Osteoblast (primary cell): ENCODE data around the gene SEMA4F. TPM values are rescaled to one million over a fixed set of nuclear protein-coding genes. Genes with fewer than 3 reads are reported as not detected.

Source experiments
- DNase-seq: peaks from one replicate; pipeline ENCODE4 v3.0.0; 2011; ENCODE audit warnings: low spot score, mixed read lengths; ENCODE audit not compliant: insufficient read length; ENCODE audit errors: missing footprints
- H2AFZ ChIP-seq: 2 replicates; pipeline ENCODE4 v1.6.0; 2011; ENCODE audit warnings: mild to moderate bottlenecking, low read length
- H3K27ac ChIP-seq: 2 replicates; pipeline ENCODE4 v1.5.1; 2011; ENCODE audit warnings: mild to moderate bottlenecking, low read depth, low read length, moderate library complexity
- H3K27me3 ChIP-seq: 2 replicates; pipeline ENCODE4 v1.6.0; 2012; ENCODE audit warnings: mild to moderate bottlenecking, control low read depth, inconsistent platforms, low read length, moderate library complexity; ENCODE audit not compliant: insufficient read depth
- H3K36me3 ChIP-seq: 2 replicates; pipeline ENCODE4 v1.5.1; 2011; ENCODE audit warnings: mild to moderate bottlenecking, low read length, control low read depth, moderate library complexity; ENCODE audit not compliant: insufficient read depth
- H3K4me1 ChIP-seq: 2 replicates; pipeline ENCODE4 v1.5.1; 2011; ENCODE audit warnings: mild to moderate bottlenecking, low read length, control low read depth, moderate library complexity; ENCODE audit not compliant: insufficient read depth
- H3K4me2 ChIP-seq: 2 replicates; pipeline ENCODE4 v1.6.0; 2011; ENCODE audit warnings: mild to moderate bottlenecking, low read length; ENCODE audit not compliant: insufficient read depth
- H3K4me3 ChIP-seq: fragments of 200-600 bp; sonication (generic); 3 replicates; pipeline ENCODE4 v1.5.1; 2012; ENCODE audit warnings: mild to moderate bottlenecking, low read length, inconsistent platforms; ENCODE audit not compliant: insufficient read depth
- H3K79me2 ChIP-seq: 2 replicates; pipeline ENCODE4 v1.6.0; 2012; ENCODE audit warnings: mild to moderate bottlenecking, low read length, control low read depth, inconsistent platforms; ENCODE audit not compliant: insufficient read depth
- H3K9me3 ChIP-seq: 2 replicates; pipeline ENCODE4 v1.5.1; 2011; ENCODE audit warnings: low read depth, low read length, control low read depth
- H4K20me1 ChIP-seq: 2 replicates; pipeline ENCODE4 v1.6.0; 2012; ENCODE audit warnings: mild to moderate bottlenecking, low read length, control low read depth; ENCODE audit not compliant: insufficient read depth
- total RNA-seq: library from RNA; depleted of rRNA; stranded (reverse); fragments of >200 nt; gene quantifications from 2 replicates; pipeline ENCODE4 v1.2.3, GENCODE V29; 2012
- TF ChIP-seq, protein P1 (sequence below): IDR thresholded peaks from 2 replicates; pipeline ENCODE4 v1.5.1; 2011; ENCODE audit warnings: mild to moderate bottlenecking, low read depth, low read length, moderate library complexity; ENCODE audit errors: extremely low read depth

Gene SEMA4F
- total RNA-seq, 1 donor = 7.2 TPM

DNA sequence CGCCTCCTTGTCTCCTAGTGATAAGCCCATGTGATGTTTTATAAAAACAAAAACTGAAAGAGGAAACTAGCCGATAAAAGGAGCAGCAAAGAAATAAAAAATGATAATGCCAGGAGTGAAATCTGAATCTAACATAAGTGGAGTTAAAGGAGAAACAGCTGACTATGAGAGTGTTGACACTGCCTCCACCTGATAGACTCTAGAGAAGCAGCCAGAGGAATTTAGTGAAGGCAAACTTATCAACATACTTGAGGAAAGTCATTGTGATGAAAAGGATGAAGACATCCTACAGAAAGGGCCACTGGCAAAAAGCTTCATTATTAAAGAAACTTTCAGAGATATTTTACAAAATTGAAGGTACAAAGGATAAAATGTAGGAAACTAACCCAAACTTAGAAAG lies 7.8 kb upstream of the SEMA4F start:
- TF ChIP-seq, protein P1, sequence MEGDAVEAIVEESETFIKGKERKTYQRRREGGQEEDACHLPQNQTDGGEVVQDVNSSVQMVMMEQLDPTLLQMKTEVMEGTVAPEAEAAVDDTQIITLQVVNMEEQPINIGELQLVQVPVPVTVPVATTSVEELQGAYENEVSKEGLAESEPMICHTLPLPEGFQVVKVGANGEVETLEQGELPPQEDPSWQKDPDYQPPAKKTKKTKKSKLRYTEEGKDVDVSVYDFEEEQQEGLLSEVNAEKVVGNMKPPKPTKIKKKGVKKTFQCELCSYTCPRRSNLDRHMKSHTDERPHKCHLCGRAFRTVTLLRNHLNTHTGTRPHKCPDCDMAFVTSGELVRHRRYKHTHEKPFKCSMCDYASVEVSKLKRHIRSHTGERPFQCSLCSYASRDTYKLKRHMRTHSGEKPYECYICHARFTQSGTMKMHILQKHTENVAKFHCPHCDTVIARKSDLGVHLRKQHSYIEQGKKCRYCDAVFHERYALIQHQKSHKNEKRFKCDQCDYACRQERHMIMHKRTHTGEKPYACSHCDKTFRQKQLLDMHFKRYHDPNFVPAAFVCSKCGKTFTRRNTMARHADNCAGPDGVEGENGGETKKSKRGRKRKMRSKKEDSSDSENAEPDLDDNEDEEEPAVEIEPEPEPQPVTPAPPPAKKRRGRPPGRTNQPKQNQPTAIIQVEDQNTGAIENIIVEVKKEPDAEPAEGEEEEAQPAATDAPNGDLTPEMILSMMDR = no peak
- Histone ChIP-seq H3K4me2 (no peak overlapping the region), H3K4me3 (no peak overlapping the region), H3K27ac (no peak overlapping the region), H3K27me3 (peaks cover 18% of the 10 kb centered on the region), H3K4me1 (no peaks in the 10 kb centered on the region), H3K36me3 (no peaks in the 10 kb centered on the region), H2AFZ (no peak overlapping the region), H4K20me1 (no peaks in the 10 kb centered on the region), H3K9me3 (no peaks in the 10 kb centered on the region), H3K79me2 (no peaks in the 10 kb centered on the region)
- DNase-seq = no peak

GRCh38 chr2:74646834-74647482 lies 7.1 kb upstream of the SEMA4F start:
- TF ChIP-seq, protein P1 = no peak
- H3K4me2 ChIP-seq = no peak overlapping the region
- no peak overlapping the region for H3K27ac ChIP-seq
- H2AFZ ChIP-seq = no peak overlapping the region
- H3K36me3 ChIP-seq = no peaks in the 10 kb centered on the region
- peaks cover 15% of the 10 kb centered on the region for H3K27me3 ChIP-seq
- DNase-seq = peak; percentile 47
- no peaks in the 10 kb centered on the region for H3K4me1 ChIP-seq
- H3K79me2 ChIP-seq = no peaks in the 10 kb centered on the region
- H3K4me3 ChIP-seq = no peak overlapping the region
- H4K20me1 ChIP-seq = no peaks in the 10 kb centered on the region
- no peaks in the 10 kb centered on the region for H3K9me3 ChIP-seq

DNA sequence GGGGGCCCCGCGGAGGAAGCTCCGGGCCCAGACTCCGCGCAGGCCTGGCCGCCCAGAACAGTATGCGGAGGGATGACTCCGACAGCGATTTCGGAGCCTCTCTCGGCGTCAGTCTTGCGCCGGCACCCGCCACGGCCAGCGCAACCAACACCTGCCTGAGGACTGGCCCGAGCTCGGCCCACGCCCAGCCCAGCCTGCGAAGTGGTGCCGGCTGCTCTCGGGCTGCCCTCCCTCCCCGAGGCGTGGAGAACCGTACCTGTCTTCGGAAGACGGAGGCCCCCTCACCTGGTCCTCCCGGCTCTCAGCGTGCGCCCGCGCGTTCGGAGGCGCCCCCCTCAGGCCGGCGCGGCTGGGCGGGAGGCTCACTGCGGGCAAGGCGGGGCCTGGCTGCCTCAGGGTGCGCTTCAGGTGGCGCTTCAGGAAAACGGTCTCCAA lies 6.0 kb upstream of the SEMA4F start, which contains the start of gene M1AP:
Gene M1AP, minus strand, starts transcription at position 322 of the 435 bp plus-strand sequence. CDS start 8,055 bp downstream, outside the sequence.
- Histone ChIP-seq H3K4me2 (peak within 1 kb of the TSS; percentile 47), H3K4me3 (no peak within 1 kb of the TSS), H3K4me1 (no peaks in the 10 kb centered on the region), H3K36me3 (no peaks in the 10 kb centered on the region), H3K9me3 (no peaks in the 10 kb centered on the region), H3K27me3 (peaks cover 15% of the 10 kb centered on the region), H3K79me2 (no peaks in the 10 kb centered on the region), H2AFZ (no peak within 1 kb of the TSS), H4K20me1 (no peaks in the 10 kb centered on the region), H3K27ac (no peak within 1 kb of the TSS)
- TF ChIP-seq, protein P1 = no peak
- no peak for DNase-seq

DNA sequence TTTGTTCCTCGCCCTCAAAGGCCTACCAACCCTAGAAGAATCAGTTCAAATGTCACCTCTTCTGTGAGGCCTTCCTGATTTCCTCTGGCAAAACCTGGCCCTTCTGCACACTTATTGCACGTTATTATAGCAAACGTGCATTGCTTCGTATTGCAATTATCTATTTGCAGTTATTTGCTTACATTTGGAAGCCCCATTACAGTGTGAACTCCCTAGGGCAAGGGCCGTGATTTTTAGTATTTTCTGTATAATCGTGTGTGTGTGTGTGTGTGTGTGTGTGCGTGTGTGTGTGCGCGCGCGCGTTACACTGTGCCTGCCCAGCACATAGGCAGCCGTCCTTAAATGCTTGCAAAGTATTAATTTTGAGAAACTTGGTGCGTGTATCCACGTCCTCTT lies 460 bp upstream of the SEMA4F start:
- Histone ChIP-seq H3K79me2 (no peaks in the 10 kb centered on the region), H3K4me1 (peaks cover 15% of the 10 kb centered on the region), H3K27ac (no peak overlapping the region), H3K4me2 (peak overlapping the region; percentile 92), H2AFZ (peak overlapping the region; percentile 96), H3K4me3 (peak overlapping the region; percentile 81), H3K9me3 (no peaks in the 10 kb centered on the region), H4K20me1 (no peaks in the 10 kb centered on the region), H3K36me3 (no peaks in the 10 kb centered on the region), H3K27me3 (peaks cover 5% of the 10 kb centered on the region)
- peak; percentile 42 for DNase-seq
- TF ChIP-seq, protein P1 = no peak
